MCF 10A (cell line): ENCODE data around the gene ZNF20. TPM values are rescaled to one million over a fixed set of nuclear protein-coding genes. Genes with fewer than 3 reads are reported as not detected.

ENCODE experiments used
- Bru-seq: library from RNA; stranded (reverse); fragments of 400-500 nt; gene quantifications from one replicate; lab custom pipeline; 2021; lab: Mats Ljungman, UMichigan
- BruChase-seq, 2 experiments: library from RNA; stranded (reverse); fragments of 400-500 nt; gene quantifications; one replicate each; lab custom pipeline; 2021; lab: Mats Ljungman, UMichigan
- BruUV-seq: library from RNA; stranded (reverse); fragments of 400-500 nt; replicated peaks from 2 replicates; lab custom pipeline; 2021; lab: Mats Ljungman, UMichigan
- CTCF ChIA-PET: fragments of 300-600 bp; sonication (Branson Sonifier 250); formaldehyde crosslinking; extraction: SDS; loops from one replicate; lab custom pipeline; 2021; ENCODE audit warnings: antibody characterized with exemption, inconsistent platforms; lab: Yijun Ruan, JAX
- POLR2A ChIA-PET: fragments of 300-600, 350-650 bp; sonication (Branson Sonifier 250); formaldehyde crosslinking; extraction: SDS; loops from one replicate; lab custom pipeline; 2020; ENCODE audit warnings: antibody characterized with exemption, inconsistent platforms; lab: Yijun Ruan, JAX
- DNase-seq: peaks from one replicate; pipeline ENCODE4 v3.0.0-alpha.2; 2018; ENCODE audit not compliant: unreplicated experiment
- H3K27ac Mint-ChIP-seq: one replicate; pipeline ENCODE4 v1.8.0; 2022; ENCODE audit warnings: mild to moderate bottlenecking, low read depth, mixed read lengths; ENCODE audit not compliant: unreplicated experiment
- H3K27me3 Mint-ChIP-seq: one replicate; pipeline ENCODE4 v1.8.0; 2022; ENCODE audit warnings: mixed read lengths; ENCODE audit not compliant: insufficient read depth, unreplicated experiment
- H3K36me3 Mint-ChIP-seq: one replicate; pipeline ENCODE4 v1.8.0; 2022; ENCODE audit warnings: mild to moderate bottlenecking, moderate library complexity, mixed read lengths; ENCODE audit not compliant: insufficient read depth, unreplicated experiment
- H3K4me1 Mint-ChIP-seq: one replicate; pipeline ENCODE4 v1.8.0; 2022; ENCODE audit warnings: mixed read lengths; ENCODE audit not compliant: insufficient read depth, unreplicated experiment
- H3K4me3 Mint-ChIP-seq: one replicate; pipeline ENCODE4 v1.8.0; 2022; ENCODE audit warnings: mild to moderate bottlenecking, moderate library complexity, mixed read lengths; ENCODE audit not compliant: unreplicated experiment
- H3K9me3 Mint-ChIP-seq: one replicate; pipeline ENCODE4 v1.8.0; 2022; ENCODE audit warnings: mixed read lengths; ENCODE audit not compliant: unreplicated experiment
- CTCF ChIP-seq: fragments of 200-600 bp; IDR thresholded peaks from one replicate; pipeline ENCODE4 v1.8.0; 2022; ENCODE audit warnings: antibody characterized with exemption, mild to moderate bottlenecking; ENCODE audit not compliant: unreplicated experiment
- intact Hi-C: fragments of 100-400 bp; cut with micrococcal nuclease; formaldehyde crosslinking; loops from 2 replicates; pipeline ENCODE4 v1.14.1; 2022
- long read RNA-seq: library from polyadenylated mRNA; stranded (forward); transcript quantifications from one replicate; pipeline ENCODE4 v2.0.0, GENCODE V29; 2022
- total RNA-seq: library from RNA; stranded (reverse); gene quantifications from 2 replicates; pipeline ENCODE4 v1.2.3, GENCODE V29; 2022

ZNF20 gene
- 1.4 and 4.0 TPM in 2 replicates for total RNA-seq
- percentile 26 among the genes with signal in this experiment for Bru-seq, nascent RNA
- percentile 13 among the genes with signal in this experiment for BruChase-seq, experiment 1, labeled RNA remaining after a 6-hour chase
- percentile 20 among the genes with signal in this experiment for BruChase-seq, experiment 2, labeled RNA remaining after a 2-hour chase
- long read RNA-seq, partial matches to known transcripts: 0 of 1 reads
- long read RNA-seq, other reads (novel, unspliced or antisense): 0 of 1 reads

- intact Hi-C loops: loop anchor here (2.0 to 10.0 kb wide), 3 partner anchors 401 to 643 kb away; partner anchors contain the start of gene ZNF823
Measured at GRCh38 chr19:12139885-12140544, at the start of gene ZNF20. TSS of gene ZNF20 (minus strand) at chr19:12140350. CDS start at chr19:12140182, 168 bp downstream.

GRCh38 chr19:12187625-12188024, 47.5 kb upstream of the ZNF20 start:
- peaks cover 54% of the 10 kb centered on the region for H3K36me3 Mint-ChIP-seq
- CTCF ChIA-PET: no interaction called here
- H3K27ac Mint-ChIP-seq: no peak overlapping the region
- H3K4me3 Mint-ChIP-seq: no peak overlapping the region
- no TSS peak for BruUV-seq
- POLR2A ChIA-PET: interaction anchor here (0.6 kb wide), 1 partner anchor 418 kb away, joined by 3 read pairs; no protein-coding TSS in a partner anchor
- no peak for TF ChIP-seq CTCF
- no peaks in the 10 kb centered on the region for H3K27me3 Mint-ChIP-seq
- intact Hi-C loops: no loop called here
- H3K9me3 Mint-ChIP-seq: peaks cover 27% of the 10 kb centered on the region
- no peaks in the 10 kb centered on the region for H3K4me1 Mint-ChIP-seq
- DNase-seq: peak; percentile 0

More at GRCh38 chr19:12139885-12140544, at the start of gene ZNF20:
- peak within 1 kb of the TSS; percentile 93 for H3K27ac Mint-ChIP-seq
- ChIA-PET CTCF (interaction anchor here (0.5 to 3.5 kb wide), 29 partner anchors 11 to 699 kb away, joined by 3 to 51 read pairs (median 4); partner anchors contain the start of genes ZNF625 and ZNF700), POLR2A (interaction anchor here (0.6 to 2.9 kb wide), 24 partner anchors 9 to 582 kb away, joined by 3 to 42 read pairs (median 4); partner anchors contain the start of genes ZNF136, ZNF44, ZNF441 and ZNF564)
- BruUV-seq: TSS peak; percentile 46
- TF ChIP-seq CTCF: no peak
- peaks cover 7% of the 10 kb centered on the region for H3K9me3 Mint-ChIP-seq
- peak within 1 kb of the TSS; percentile 83 for H3K4me3 Mint-ChIP-seq
- DNase-seq: peak; percentile 94
- peaks cover 22% of the 10 kb centered on the region for H3K4me1 Mint-ChIP-seq
- H3K36me3 Mint-ChIP-seq: peaks cover 32% of the 10 kb centered on the region
- no peaks in the 10 kb centered on the region for H3K27me3 Mint-ChIP-seq

- no peak overlapping the region for H3K4me3 Mint-ChIP-seq
- H3K9me3 Mint-ChIP-seq: peaks cover 19% of the 10 kb centered on the region
- TF ChIP-seq CTCF: no peak
- H3K27me3 Mint-ChIP-seq: no peaks in the 10 kb centered on the region
- ChIA-PET CTCF (interaction anchor here (0.6 kb wide), 1 partner anchor 112 kb away, joined by 3 read pairs; no protein-coding TSS in a partner anchor), POLR2A (no interaction called here)
- intact Hi-C loops: no loop called here
- no peak for DNase-seq
- H3K27ac Mint-ChIP-seq: no peak overlapping the region
- no peaks in the 10 kb centered on the region for H3K4me1 Mint-ChIP-seq
- no TSS peak for BruUV-seq
- H3K36me3 Mint-ChIP-seq: peaks cover 8% of the 10 kb centered on the region
Measured at GRCh38 chr19:12180377-12180776, 40.2 kb upstream of the ZNF20 start.

- ChIA-PET POLR2A (no interaction called here), CTCF (no interaction called here)
- Mint-ChIP-seq H3K9me3 (peaks cover 8% of the 10 kb centered on the region), H3K4me1 (peaks cover 8% of the 10 kb centered on the region), H3K27ac (no peak overlapping the region), H3K4me3 (no peak overlapping the region), H3K36me3 (peaks cover 39% of the 10 kb centered on the region), H3K27me3 (no peaks in the 10 kb centered on the region)
- no peak for DNase-seq
- no TSS peak for BruUV-seq
- TF ChIP-seq CTCF: no peak
- intact Hi-C loops: loop anchor here (10.0 kb wide), 1 partner anchor 498 kb away; the partner anchor contains the start of genes MAN2B1 and WDR83
Measured at GRCh38 chr19:12166626-12167025, 26.5 kb upstream of the ZNF20 start.
